NCI-H2227 (cell line): Measurements from ENCODE around the gene CAMK1G.

Experiments used
- DNase-seq: peaks from one replicate; lab custom pipeline; 2025; ENCODE audit not compliant: unreplicated experiment; lab: John Stamatoyannopoulos, UW

CAMK1G gene

DNA sequence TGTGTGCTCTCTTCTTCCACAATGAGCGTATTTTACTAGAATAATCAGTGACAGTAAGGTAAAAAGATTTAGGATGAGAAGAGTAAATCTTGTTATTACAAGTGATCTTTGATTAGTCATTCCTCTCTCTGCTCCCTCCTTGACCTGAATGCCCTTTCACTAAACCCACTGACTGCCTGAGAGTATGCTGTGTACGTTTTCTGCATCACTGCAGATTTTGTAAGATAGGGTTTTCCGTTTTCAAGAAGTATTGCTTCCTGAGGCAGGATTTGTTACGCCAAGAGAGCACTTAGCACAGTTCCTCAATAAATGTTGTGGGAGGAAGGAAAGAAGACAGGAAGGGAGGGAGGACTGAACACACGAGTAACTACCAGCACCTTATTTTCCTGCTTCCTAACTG is 76.4 kb downstream of the CAMK1G start:
- no peak for DNase-seq

DNA sequence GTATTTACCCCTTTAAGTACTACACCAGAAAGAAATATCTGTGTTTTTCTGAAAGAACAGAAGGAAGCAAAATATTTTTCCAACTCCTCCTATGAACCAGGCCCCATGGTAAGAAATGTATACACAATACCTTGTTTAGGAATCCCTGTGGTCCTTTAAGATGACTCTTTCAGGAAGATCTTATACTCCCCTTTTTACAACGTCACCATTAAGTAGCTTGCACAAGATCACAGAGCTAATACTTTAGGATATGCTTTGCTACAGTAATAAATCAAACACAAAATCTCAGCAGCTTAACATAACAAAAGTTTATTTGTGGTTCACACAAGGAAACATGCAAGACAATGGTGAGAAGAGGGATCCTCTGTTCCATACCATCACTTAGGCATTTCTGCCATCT is 77.6 kb downstream of the CAMK1G start:
- DNase-seq = no peak

- no peak for DNase-seq
Measured at GRCh38 chr1:209662879-209663327, 79.4 kb downstream of the CAMK1G start.
